HL-60 (cell line): Measurements from ENCODE around the gene MYBPH.

Source experiments
- DNase-seq, 2 experiments: peaks; one replicate each; pipeline ENCODE4 v3.0.0-alpha.2; 2010 to 2020; ENCODE audit warnings: low read depth in 1 of 2, low spot score in 1 of 2
- H3K27ac ChIP-seq: fragments of 250-450 bp; sonication (Bioruptor Pico); replicated peaks from 2 replicates; pipeline ENCODE4 v1.5.1; 2020; ENCODE audit warnings: mild to moderate bottlenecking, moderate library complexity
- H3K27me3 ChIP-seq: fragments of 250-450 bp; sonication (Bioruptor Pico); 2 replicates; pipeline ENCODE4 v1.5.1; 2021; ENCODE audit warnings: mild to moderate bottlenecking, moderate library complexity; ENCODE audit not compliant: insufficient read depth, poor library complexity, severe bottlenecking
- H3K4me3 ChIP-seq: replicated peaks from 2 replicates; pipeline ENCODE4 v1.5.1; 2011; ENCODE audit warnings: mild to moderate bottlenecking, control low read depth, low read length; ENCODE audit not compliant: insufficient read depth
- CTCF ChIP-seq: IDR thresholded peaks from one replicate; pipeline ENCODE4 v1.5.1; 2011; ENCODE audit warnings: low read length, control low read depth, inconsistent platforms; ENCODE audit not compliant: insufficient read depth
- GABPA ChIP-seq: IDR thresholded peaks from 2 replicates; pipeline ENCODE4 v1.6.1; 2012; ENCODE audit warnings: low read depth
- POLR2AphosphoS5 ChIP-seq: IDR thresholded peaks from 2 replicates; pipeline ENCODE4 v1.6.1; 2012; ENCODE audit warnings: low read depth
- REST ChIP-seq: IDR thresholded peaks from 2 replicates; pipeline ENCODE4 v1.6.1; 2012; ENCODE audit warnings: low read depth; ENCODE audit not compliant: insufficient replicate concordance
- SPI1 ChIP-seq: IDR thresholded peaks from 2 replicates; pipeline ENCODE4 v1.6.1; 2012; ENCODE audit warnings: low read depth, mild to moderate bottlenecking, borderline replicate concordance

The MYBPH gene

GRCh38 chr1:203189951-203190352 lies 14.3 kb upstream of the MYBPH start:
- Histone ChIP-seq H3K27me3 (no peaks in the 10 kb centered on the region), H3K27ac (peak overlapping the region; percentile 54), H3K4me3 (no peak overlapping the region)
- TF ChIP-seq GABPA (no peak), SPI1 (peak; percentile 80; the same call in 1 of the 2 replicates)
- DNase-seq: peak in 1 of 2 experiments; percentile 56

GRCh38 chr1:203188686-203189232 lies 13.1 kb upstream of the MYBPH start:
- H3K27me3 ChIP-seq: no peaks in the 10 kb centered on the region
- DNase-seq: no peak
- H3K4me3 ChIP-seq: no peak overlapping the region
- no peak for TF ChIP-seq REST
- TF ChIP-seq CTCF: no peak
- no peak for TF ChIP-seq POLR2AphosphoS5
- TF ChIP-seq SPI1: no peak; the same call in 1 of the 2 replicates
- TF ChIP-seq GABPA: no peak
- no peak overlapping the region for H3K27ac ChIP-seq

- Histone ChIP-seq H3K27ac (peak overlapping the region; percentile 74), H3K4me3 (no peak overlapping the region), H3K27me3 (no peaks in the 10 kb centered on the region)
- TF ChIP-seq SPI1: no peak
- TF ChIP-seq POLR2AphosphoS5: no peak
- no peak for TF ChIP-seq REST
- no peak for TF ChIP-seq GABPA
- TF ChIP-seq CTCF: no peak
- no peak for DNase-seq
Measured at GRCh38 chr1:203187689-203188264, 12.2 kb upstream of the MYBPH start.

GRCh38 chr1:203187304-203187685 lies 11.7 kb upstream of the MYBPH start:
- TF ChIP-seq CTCF (no peak), GABPA (no peak), REST (no peak), SPI1 (no peak), POLR2AphosphoS5 (no peak)
- Histone ChIP-seq H3K27ac (peak overlapping the region; percentile 74), H3K4me3 (no peak overlapping the region), H3K27me3 (no peaks in the 10 kb centered on the region)
- peak in 1 of 2 experiments; percentile 42 for DNase-seq
